ENCODE measurements around the gene ST3GAL6.

DNA sequence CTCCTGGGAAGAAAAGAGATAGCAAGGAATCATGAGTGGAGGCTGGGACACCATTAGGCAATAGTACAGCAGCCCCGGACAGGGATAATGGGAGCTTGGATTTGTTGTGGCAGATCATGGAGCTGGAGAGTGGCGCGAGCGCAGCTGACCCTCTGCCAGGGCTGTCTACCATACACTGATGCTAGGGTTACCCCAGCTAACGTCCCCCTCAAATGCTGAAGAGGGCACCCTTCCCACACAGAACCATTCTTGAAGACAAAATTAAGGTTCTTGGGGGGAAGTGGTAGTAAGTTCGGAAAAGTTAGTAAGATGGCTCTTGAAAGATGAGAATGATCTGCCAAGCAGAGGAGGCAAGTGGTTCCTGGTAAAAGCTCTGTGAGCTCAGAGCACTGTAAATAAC, 61.1 kb downstream of the ST3GAL6 start:
- TF ChIP-seq, protein P1, sequence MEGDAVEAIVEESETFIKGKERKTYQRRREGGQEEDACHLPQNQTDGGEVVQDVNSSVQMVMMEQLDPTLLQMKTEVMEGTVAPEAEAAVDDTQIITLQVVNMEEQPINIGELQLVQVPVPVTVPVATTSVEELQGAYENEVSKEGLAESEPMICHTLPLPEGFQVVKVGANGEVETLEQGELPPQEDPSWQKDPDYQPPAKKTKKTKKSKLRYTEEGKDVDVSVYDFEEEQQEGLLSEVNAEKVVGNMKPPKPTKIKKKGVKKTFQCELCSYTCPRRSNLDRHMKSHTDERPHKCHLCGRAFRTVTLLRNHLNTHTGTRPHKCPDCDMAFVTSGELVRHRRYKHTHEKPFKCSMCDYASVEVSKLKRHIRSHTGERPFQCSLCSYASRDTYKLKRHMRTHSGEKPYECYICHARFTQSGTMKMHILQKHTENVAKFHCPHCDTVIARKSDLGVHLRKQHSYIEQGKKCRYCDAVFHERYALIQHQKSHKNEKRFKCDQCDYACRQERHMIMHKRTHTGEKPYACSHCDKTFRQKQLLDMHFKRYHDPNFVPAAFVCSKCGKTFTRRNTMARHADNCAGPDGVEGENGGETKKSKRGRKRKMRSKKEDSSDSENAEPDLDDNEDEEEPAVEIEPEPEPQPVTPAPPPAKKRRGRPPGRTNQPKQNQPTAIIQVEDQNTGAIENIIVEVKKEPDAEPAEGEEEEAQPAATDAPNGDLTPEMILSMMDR (conservative IDR thresholded peaks at IDR 0.05; ENCODE audit: low read depth, low read length), result 0 out of 2 replicates have a peak, but pooled peaks have one; percentile 13
- TF ChIP-seq RFX5 (IDR thresholded peaks at IDR 0.05; ENCODE audit: low read depth, low read length), result no peak
- TF ChIP-seq BHLHE40 (IDR thresholded peaks at IDR 0.05; ENCODE audit: low read depth, low read length), result no peak
- TF ChIP-seq RAD21 (IDR thresholded peaks at IDR 0.05; ENCODE audit: low read length), result peak; percentile 18; the same call in 1 of the 2 replicates
- TF ChIP-seq POLR2A (IDR thresholded peaks at IDR 0.05; ENCODE audit: low read depth, low read length), result no peak
- no peak for TF ChIP-seq RCOR1 (IDR thresholded peaks at IDR 0.05; ENCODE audit: insufficient replicate concordance, low read length)
- TF ChIP-seq SMC3 (IDR thresholded peaks at IDR 0.05; ENCODE audit: low read depth, low read length), result no peak
- TF ChIP-seq, protein P2, sequence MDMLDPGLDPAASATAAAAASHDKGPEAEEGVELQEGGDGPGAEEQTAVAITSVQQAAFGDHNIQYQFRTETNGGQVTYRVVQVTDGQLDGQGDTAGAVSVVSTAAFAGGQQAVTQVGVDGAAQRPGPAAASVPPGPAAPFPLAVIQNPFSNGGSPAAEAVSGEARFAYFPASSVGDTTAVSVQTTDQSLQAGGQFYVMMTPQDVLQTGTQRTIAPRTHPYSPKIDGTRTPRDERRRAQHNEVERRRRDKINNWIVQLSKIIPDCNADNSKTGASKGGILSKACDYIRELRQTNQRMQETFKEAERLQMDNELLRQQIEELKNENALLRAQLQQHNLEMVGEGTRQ (IDR thresholded peaks at IDR 0.05; ENCODE audit: low read depth, low read length), result no peak
- TF ChIP-seq, protein P3, sequence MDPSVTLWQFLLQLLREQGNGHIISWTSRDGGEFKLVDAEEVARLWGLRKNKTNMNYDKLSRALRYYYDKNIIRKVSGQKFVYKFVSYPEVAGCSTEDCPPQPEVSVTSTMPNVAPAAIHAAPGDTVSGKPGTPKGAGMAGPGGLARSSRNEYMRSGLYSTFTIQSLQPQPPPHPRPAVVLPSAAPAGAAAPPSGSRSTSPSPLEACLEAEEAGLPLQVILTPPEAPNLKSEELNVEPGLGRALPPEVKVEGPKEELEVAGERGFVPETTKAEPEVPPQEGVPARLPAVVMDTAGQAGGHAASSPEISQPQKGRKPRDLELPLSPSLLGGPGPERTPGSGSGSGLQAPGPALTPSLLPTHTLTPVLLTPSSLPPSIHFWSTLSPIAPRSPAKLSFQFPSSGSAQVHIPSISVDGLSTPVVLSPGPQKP (IDR thresholded peaks at IDR 0.05; ENCODE audit: borderline replicate concordance, low read depth, low read length), result no peak

All from IMR-90 (cell line).